Activated T-cell treated with anti-CD3 and anti-CD28 coated beads, Interleukin-2, amount 50 U/mL, for 72 hours (primary cell): Measurements from ENCODE around the gene OIT3. TPM values are rescaled to one million over a fixed set of nuclear protein-coding genes. Genes with fewer than 3 reads are reported as not detected.

ENCODE experiments used
- ATAC-seq, 2 donors: fragments of 150-1000 bp; cut with Tn5 transposase; replicated peaks in 1 of 2; 2 replicates each; pipeline ENCODE4 v1.10.0; 2021; ENCODE audit warnings: moderate library complexity in 2 of 2, mild to moderate bottlenecking in 1 of 2
- DNase-seq, 2 donors: peaks; one replicate each; pipeline ENCODE4 v3.0.0; 2021 to 2022; ENCODE audit warnings: mixed read lengths in 1 of 2
- H3K27ac Mint-ChIP-seq: one replicate; pipeline ENCODE4 v1.8.0; 2022; ENCODE audit warnings: mild to moderate bottlenecking, moderate library complexity, mixed read lengths
- H3K27me3 Mint-ChIP-seq: one replicate; pipeline ENCODE4 v1.8.0; 2022; ENCODE audit warnings: low read depth, mixed read lengths
- H3K36me3 Mint-ChIP-seq, 2 donors: one replicate each; pipeline ENCODE4 v1.8.0; 2022; ENCODE audit warnings: mixed read lengths in 2 of 2, mild to moderate bottlenecking in 1 of 2; ENCODE audit not compliant: insufficient read depth in 2 of 2
- H3K4me1 Mint-ChIP-seq: one replicate; pipeline ENCODE4 v1.8.0; 2022; ENCODE audit warnings: low read depth, mixed read lengths
- H3K4me3 Mint-ChIP-seq, 2 donors: one replicate each; pipeline ENCODE4 v1.8.0; 2022; ENCODE audit warnings: mild to moderate bottlenecking in 2 of 2, mixed read lengths in 2 of 2, moderate library complexity in 2 of 2
- H3K9me3 Mint-ChIP-seq, 2 donors: one replicate each; pipeline ENCODE4 v1.8.0; 2022; ENCODE audit warnings: mixed read lengths in 2 of 2
- total RNA-seq, 2 donors: library from RNA; stranded (reverse); gene quantifications; one replicate each; pipeline ENCODE4 v1.2.3, GENCODE V29; 2022

OIT3 gene
- total RNA-seq, 2 donors from 2014 or later, result not detected

- no peak overlapping the region for H3K27ac Mint-ChIP-seq
- H3K27me3 Mint-ChIP-seq, result peaks cover 6% of the 10 kb centered on the region
- peaks cover 26 to 31% of the 10 kb centered on the region in 2 donors for H3K9me3 Mint-ChIP-seq
- H3K4me1 Mint-ChIP-seq, result no peaks in the 10 kb centered on the region
- no peak overlapping the region for H3K4me3 Mint-ChIP-seq
- ATAC-seq (no peak), DNase-seq (no peak)
- peaks cover 12 to 34% of the 10 kb centered on the region in 2 donors for H3K36me3 Mint-ChIP-seq
These were observed 86.8 kb downstream of the OIT3 start for GRCh38 chr10:72980348-72980747.

- Mint-ChIP-seq H3K9me3 (peaks cover 22 to 25% of the 10 kb centered on the region in 2 donors), H3K27me3 (no peaks in the 10 kb centered on the region), H3K4me1 (no peaks in the 10 kb centered on the region), H3K4me3 (no peak overlapping the region), H3K27ac (no peak overlapping the region), H3K36me3 (peaks cover 12 to 31% of the 10 kb centered on the region in 2 donors)
- no peak for ATAC-seq
- DNase-seq, result no peak
These were observed 87.7 kb downstream of the OIT3 start for GRCh38 chr10:72981028-72981881.

- Mint-ChIP-seq H3K4me1 (no peaks in the 10 kb centered on the region), H3K9me3 (peaks cover 20 to 23% of the 10 kb centered on the region in 2 donors), H3K4me3 (no peak overlapping the region), H3K27me3 (no peaks in the 10 kb centered on the region), H3K36me3 (peaks cover 10 to 29% of the 10 kb centered on the region in 2 donors), H3K27ac (no peak overlapping the region)
- no peak for DNase-seq
- ATAC-seq, result no peak
These were observed 88.5 kb downstream of the OIT3 start for GRCh38 chr10:72981882-72982529.

Other genes with a start within 250 kb of the OIT3 start
- gene MCU, start 201.6 kb upstream of the OIT3 start, total RNA-seq, result 10 to 100 TPM; 16.3 to 18.9 TPM
- not detected for gene PLA2G12B, start 61.1 kb downstream of the OIT3 start, total RNA-seq
- 10 to 100 TPM; 20.5 to 28.8 TPM for gene P4HA1, start 203.1 kb downstream of the OIT3 start, total RNA-seq
- 1 to 10 TPM in 1 of 2 donors, under 1 TPM in 1; 0.60 to 1.3 TPM for gene NUDT13, start 216.7 kb downstream of the OIT3 start, total RNA-seq